MG63 (cell line): ENCODE measurements around the gene GPC6. TPM values are rescaled to one million over a fixed set of nuclear protein-coding genes. Genes with fewer than 3 reads are reported as not detected.

Source experiments
- DNase-seq: peaks from one replicate; pipeline ENCODE4 v3.0.0-alpha.2; 2020
- H3K27me3 ChIP-seq: fragments of 250-450 bp; sonication (Bioruptor Pico); 2 replicates; pipeline ENCODE4 v1.5.1; 2020; ENCODE audit warnings: mild to moderate bottlenecking, moderate library complexity
- H3K36me3 ChIP-seq: fragments of 250-450 bp; sonication (Bioruptor Pico); 2 replicates; pipeline ENCODE4 v1.5.1; 2020; ENCODE audit warnings: mild to moderate bottlenecking, moderate library complexity
- H3K4me3 ChIP-seq: fragments of 250-450 bp; sonication (Bioruptor Pico); 2 replicates; pipeline ENCODE4 v1.5.1; 2020; ENCODE audit warnings: mild to moderate bottlenecking, moderate library complexity
- H3K9me3 ChIP-seq: fragments of 250-450 bp; sonication (Bioruptor Pico); 2 replicates; pipeline ENCODE4 v1.5.1; 2020; ENCODE audit warnings: mild to moderate bottlenecking, moderate library complexity
- total RNA-seq: library from RNA; depleted of rRNA; stranded (reverse); fragments of >200 nt; shearing (Covaris generic); gene quantifications from 2 replicates; pipeline ENCODE4 v1.2.3, GENCODE V29; 2014; ENCODE audit warnings: low replicate concordance

GPC6 gene
- total RNA-seq, 1 experiment from 2014 or later = 4.1 TPM

DNA sequence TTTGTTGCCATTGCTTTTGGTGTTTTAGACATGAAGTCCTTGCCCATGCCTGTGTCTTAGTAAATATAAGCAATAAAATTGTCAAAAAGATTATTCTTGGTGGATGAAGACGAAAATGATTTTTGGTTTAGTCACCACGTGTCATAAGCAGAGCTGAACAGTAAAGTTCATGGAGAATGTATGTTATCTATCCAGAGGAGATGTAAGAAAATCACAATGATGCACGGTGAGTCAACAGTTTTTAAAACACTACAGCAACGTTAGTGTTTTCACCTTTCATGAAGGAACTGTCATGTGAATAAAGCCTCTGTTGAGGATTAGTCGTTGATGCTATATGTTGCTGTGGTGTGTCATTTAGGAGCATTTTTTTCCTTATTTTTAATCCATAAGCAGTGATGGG lies 137.6 kb downstream of the GPC6 start:
- Histone ChIP-seq H3K27me3 (no peaks in the 10 kb centered on the region), H3K9me3 (no peaks in the 10 kb centered on the region), H3K4me3 (no peak overlapping the region), H3K36me3 (no peaks in the 10 kb centered on the region)
- DNase-seq = no peak

DNA sequence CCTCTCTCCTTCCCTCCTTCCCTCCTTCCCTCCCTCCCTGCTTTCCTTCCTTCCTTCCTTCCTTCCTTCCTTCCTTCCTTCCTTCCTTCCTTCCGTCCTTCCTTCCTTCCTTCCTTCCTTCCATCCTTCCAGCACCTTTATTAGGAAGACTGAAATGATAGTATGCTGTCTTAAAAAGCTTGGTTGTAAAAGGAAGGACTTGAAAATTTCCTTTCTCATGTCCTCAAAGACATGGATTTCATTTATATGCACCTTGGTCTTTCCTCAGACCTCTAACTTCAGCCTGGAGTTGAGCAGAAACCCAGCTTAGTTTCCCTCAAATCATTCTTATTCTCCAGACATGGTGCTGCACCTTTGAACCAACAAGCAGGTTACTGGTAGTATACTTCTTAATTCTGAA lies 141.7 kb downstream of the GPC6 start:
- Histone ChIP-seq H3K27me3 (no peaks in the 10 kb centered on the region), H3K36me3 (no peaks in the 10 kb centered on the region), H3K4me3 (no peak overlapping the region), H3K9me3 (no peaks in the 10 kb centered on the region)
- DNase-seq = no peak

DNA sequence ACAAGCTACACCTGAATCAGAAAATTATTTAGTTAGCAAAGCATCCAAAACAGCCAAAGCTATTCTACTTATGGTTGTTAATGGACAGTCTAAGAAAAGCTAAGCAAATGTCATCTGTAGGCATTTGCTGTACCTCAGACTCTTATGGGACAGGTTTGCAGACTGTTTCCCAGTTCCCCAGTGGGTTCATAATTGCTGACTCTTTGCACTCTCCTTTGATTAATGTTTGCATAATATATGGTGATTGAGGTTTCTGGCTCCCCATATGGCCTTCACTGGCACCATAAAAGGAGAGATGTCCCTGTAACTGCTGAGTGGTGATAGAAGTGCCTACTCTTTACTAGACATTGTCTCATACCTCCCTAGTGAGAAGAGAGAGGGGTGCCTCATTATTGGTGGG lies 142.1 kb downstream of the GPC6 start:
- H3K27me3 ChIP-seq = no peaks in the 10 kb centered on the region
- no peak for DNase-seq
- H3K4me3 ChIP-seq = no peak overlapping the region
- no peaks in the 10 kb centered on the region for H3K9me3 ChIP-seq
- H3K36me3 ChIP-seq = no peaks in the 10 kb centered on the region

DNA sequence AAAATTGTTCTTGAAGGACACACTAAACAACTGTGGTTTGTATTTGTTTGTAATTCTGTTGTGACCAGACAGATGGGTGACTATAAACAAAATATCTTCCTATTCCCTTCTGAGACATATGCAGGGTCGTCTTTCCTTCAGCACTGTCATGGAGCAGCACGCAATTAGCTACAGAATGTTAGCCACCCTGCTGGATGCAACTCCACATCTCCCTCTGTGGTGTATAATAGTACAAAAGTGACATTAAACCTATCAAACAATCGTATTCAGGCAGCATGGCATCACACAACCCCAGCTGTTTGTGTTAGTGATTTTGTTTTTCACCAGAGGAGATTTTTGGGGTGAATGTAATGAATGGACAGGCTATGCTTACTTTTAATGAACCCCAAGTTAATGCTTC lies 146.2 kb downstream of the GPC6 start:
- no peak overlapping the region for H3K4me3 ChIP-seq
- no peaks in the 10 kb centered on the region for H3K36me3 ChIP-seq
- no peaks in the 10 kb centered on the region for H3K27me3 ChIP-seq
- H3K9me3 ChIP-seq = no peaks in the 10 kb centered on the region
- no peak for DNase-seq

DNA sequence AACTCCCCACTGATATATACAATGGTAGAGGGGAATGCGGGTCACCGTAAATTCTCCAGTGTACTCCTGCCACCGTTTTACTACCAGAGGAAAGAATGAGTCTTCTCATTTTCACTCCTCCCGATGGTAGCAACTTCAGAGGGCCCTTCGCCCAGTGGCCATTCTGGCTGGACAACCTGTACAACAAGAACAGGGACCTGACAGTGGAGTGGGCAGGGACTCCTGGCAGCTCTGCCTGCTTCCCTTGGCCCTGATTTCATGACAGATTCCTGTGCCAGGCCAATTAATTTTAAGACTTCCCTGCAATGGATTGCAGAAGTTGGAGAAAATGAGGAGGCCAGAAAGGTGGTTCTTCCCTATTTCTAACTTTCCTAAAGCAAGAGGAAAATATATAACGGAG lies 148.9 kb downstream of the GPC6 start:
- H3K36me3 ChIP-seq = no peaks in the 10 kb centered on the region
- H3K27me3 ChIP-seq = no peaks in the 10 kb centered on the region
- no peak for DNase-seq
- no peaks in the 10 kb centered on the region for H3K9me3 ChIP-seq
- no peak overlapping the region for H3K4me3 ChIP-seq

DNA sequence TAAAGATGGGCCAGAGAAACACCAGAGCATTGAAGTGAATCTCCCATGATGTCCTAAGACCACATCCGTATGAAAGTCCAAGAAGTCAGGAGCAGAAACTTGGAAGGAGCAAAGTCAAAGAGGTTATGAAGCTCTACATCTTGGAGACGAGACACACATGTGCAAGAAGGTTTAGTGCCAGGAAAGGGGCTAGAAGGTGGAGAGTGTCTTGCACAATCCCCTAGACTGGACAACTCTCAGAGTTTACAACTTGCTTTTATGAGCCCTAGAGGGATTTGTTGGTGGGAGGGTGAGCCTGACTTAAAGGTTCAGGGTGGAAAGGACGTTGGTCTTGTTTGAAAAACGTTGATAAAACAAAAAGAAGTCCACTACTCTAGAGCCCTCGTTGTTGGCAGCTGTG lies 150.6 kb downstream of the GPC6 start:
- Histone ChIP-seq H3K36me3 (no peaks in the 10 kb centered on the region), H3K27me3 (no peaks in the 10 kb centered on the region), H3K4me3 (no peak overlapping the region), H3K9me3 (no peaks in the 10 kb centered on the region)
- no peak for DNase-seq

DNA sequence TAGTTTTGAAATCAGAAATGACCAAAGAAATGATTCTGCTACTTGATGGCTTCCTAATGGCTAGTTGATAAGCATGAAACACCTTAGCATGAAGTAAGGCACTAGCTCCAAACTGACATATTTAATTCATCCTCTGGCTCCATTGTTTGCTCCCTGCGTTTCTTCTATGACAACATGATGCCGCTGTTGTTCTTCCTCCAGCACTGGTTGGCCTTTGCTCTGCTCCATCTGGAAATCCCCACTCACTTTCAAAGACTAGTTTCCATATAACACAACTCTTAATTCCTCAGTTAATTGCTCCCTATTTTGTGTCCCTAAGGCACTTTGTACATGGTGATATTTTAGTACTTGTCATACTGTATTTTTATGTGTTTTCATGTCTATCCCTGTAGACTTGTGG lies 151.6 kb downstream of the GPC6 start:
- Histone ChIP-seq H3K27me3 (no peaks in the 10 kb centered on the region), H3K9me3 (no peaks in the 10 kb centered on the region), H3K36me3 (no peaks in the 10 kb centered on the region), H3K4me3 (no peak overlapping the region)
- no peak for DNase-seq

DNA sequence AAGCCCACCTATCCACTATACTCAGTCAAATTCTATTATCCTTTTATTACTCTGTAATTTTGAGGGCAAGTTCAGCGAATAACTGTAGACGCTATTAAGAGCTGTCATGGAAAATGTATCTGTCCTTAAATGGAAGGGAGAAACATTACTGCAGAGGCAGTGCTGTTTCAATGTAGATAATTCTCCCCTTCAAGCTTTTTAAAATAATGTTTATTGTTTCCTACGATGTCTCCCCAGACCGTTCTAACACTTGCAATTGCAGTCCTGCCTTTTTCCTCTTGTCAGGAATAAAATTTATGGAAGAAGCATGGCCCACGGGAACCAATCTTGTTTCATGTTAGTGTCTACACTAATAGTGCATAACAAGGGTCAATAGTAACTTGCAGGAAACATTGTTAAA lies 159.5 kb downstream of the GPC6 start:
- H3K4me3 ChIP-seq = no peak overlapping the region
- no peaks in the 10 kb centered on the region for H3K36me3 ChIP-seq
- DNase-seq = no peak
- no peaks in the 10 kb centered on the region for H3K27me3 ChIP-seq
- 0 out of 2 replicates have a peak, but pooled peaks cover 2% of the 10 kb centered on the region for H3K9me3 ChIP-seq

DNA sequence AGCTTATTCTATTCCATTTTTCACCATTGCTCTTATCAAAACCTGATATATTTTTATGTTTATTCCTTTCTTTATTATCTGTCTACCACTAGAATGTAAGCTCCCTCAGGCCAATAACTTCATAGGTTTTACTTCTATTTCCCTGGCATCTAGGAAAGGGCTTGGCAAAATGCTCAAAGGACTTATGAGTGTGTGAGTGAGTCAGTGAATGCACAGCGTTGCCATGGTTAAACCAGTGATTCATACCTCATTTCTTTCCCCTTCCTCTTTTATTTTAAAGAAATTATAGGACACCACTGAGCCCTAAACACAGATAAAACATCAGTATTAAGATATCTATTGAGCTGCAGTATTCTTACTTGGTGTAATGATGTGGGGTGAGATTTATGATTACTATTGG lies 162.1 kb downstream of the GPC6 start:
- H3K27me3 ChIP-seq = no peaks in the 10 kb centered on the region
- H3K36me3 ChIP-seq = no peaks in the 10 kb centered on the region
- H3K9me3 ChIP-seq = 0 out of 2 replicates have a peak, but pooled peaks cover 2% of the 10 kb centered on the region
- DNase-seq = peak; percentile 12
- no peak overlapping the region for H3K4me3 ChIP-seq

DNA sequence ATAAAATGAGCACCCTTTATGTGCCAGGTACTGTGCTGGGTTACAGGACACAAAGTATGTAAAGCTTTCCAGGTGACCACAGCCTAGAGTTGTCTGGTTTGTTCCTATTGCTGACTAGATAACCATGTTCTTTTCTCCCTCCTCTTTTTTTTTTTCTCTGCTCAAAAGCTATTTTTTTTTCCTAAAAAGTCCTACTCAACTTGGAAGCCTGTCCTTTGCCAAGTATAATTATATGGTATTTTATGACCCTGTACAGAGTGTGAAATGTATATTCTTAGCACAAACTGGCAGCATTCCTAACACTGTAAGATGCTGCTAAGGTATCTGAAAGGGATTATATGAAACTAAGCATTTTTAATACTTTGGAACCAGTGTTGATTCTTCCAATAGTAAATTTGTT lies 171.0 kb downstream of the GPC6 start:
- Histone ChIP-seq H3K36me3 (no peaks in the 10 kb centered on the region), H3K9me3 (peaks cover 5% of the 10 kb centered on the region; the same call in 1 of the 2 replicates), H3K4me3 (no peak overlapping the region), H3K27me3 (no peaks in the 10 kb centered on the region)
- DNase-seq = no peak

DNA sequence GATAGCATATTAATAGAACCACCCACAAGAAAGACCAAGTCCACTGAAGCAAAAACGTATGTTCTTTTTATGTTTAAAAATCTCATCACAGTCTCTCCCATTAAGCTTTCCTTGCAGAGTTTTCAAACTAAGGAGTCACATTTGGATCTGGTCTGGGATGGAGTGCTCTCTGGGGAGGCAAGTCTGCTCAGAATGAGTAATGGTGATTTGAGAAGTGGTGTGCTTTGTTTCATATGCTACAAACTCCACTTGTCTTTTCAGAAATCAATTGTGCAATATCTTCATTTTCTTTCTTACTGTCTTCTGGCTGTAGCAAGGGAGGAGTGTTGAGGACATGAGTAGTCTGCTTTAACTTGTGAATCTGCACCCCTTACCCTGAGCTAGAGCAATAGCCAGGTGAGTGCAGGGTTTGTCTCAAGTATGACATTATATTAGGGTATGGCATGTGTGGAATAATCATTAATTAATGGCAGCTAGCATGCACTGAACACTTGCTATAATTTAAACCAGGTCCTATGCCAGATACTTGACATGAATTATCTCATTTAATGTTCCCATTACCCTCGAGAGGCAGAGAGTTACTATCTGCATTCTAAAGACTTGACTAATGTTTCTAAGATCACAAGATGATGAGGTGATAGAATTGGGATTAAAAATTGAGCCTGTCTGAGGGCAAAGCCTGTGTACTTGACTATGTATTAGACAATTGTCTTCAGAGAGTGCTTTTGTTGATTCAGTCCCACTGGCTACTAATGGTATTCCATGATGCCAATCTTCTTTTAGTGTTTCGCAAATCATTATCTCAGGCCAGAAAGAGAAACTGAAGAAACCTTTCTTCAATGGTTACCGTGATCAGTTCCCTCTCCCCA lies 171.8 kb downstream of the GPC6 start:
- H3K36me3 ChIP-seq = no peaks in the 10 kb centered on the region
- H3K27me3 ChIP-seq = no peaks in the 10 kb centered on the region
- peaks cover 5% of the 10 kb centered on the region; the same call in 1 of the 2 replicates for H3K9me3 ChIP-seq
- no peak overlapping the region for H3K4me3 ChIP-seq
- DNase-seq = no peak

DNA sequence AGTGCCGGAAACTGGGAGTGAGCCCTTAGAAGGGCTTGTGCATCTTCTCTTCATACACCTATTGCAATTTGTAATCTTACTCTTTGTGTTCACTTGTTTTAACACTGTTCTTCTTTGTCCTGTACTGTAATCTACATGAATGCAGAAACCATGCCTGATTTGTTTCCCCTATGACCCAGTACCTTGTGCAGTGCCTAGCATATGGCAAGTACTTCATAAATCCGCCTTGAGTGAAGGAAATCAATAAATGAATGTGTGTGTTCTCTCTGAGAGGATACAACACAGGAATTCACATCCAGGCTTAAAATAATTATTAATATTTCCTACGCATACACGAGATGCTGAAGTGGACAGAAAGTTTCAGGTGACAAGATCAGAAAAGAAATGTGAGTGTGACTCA lies 172.6 kb downstream of the GPC6 start:
- no peak for DNase-seq
- Histone ChIP-seq H3K36me3 (no peaks in the 10 kb centered on the region), H3K4me3 (no peak overlapping the region), H3K9me3 (peaks cover 3% of the 10 kb centered on the region; the same call in 1 of the 2 replicates), H3K27me3 (no peaks in the 10 kb centered on the region)

DNA sequence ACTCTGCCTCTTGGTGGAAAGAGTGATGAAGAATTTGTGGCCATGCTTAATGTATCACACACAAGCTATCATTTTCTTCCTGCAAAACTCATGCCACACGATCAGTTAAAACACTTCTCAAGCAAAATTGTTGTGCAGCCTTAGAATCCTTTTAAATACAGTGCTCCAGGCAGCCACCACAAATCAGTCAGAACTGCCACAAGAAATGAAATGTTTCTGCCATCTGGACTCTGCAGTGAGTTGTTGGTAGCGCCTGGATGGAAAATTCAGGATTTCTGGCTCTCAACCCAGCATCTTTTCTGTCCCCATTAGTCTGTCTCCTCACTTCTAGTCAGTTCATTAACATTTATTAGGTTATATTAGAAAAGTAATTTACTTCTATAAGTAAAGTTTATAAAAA lies 179.5 kb downstream of the GPC6 start:
- DNase-seq = no peak
- no peaks in the 10 kb centered on the region for H3K9me3 ChIP-seq
- no peaks in the 10 kb centered on the region for H3K27me3 ChIP-seq
- H3K36me3 ChIP-seq = no peaks in the 10 kb centered on the region
- no peak overlapping the region for H3K4me3 ChIP-seq

DNA sequence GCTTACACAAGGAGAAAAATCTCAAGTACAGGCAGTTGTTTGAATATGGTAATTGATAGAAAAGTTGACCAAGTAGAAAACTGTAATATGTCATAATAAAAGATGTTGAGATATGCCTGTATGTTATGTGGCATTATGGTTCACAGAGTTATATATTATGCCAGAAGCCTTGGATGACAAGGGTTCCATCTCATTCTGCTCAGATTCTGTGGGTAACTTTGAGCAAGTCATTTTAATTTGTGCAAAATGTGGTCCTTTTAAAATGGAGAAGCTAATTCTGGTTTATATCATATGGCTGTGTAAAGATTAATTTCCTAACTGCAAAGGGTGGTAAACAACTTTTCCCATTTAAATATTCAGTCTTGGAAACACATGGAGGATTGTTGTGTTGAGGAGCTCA lies 180.9 kb downstream of the GPC6 start:
- Histone ChIP-seq H3K36me3 (no peaks in the 10 kb centered on the region), H3K4me3 (no peak overlapping the region), H3K27me3 (no peaks in the 10 kb centered on the region), H3K9me3 (no peaks in the 10 kb centered on the region)
- no peak for DNase-seq

DNA sequence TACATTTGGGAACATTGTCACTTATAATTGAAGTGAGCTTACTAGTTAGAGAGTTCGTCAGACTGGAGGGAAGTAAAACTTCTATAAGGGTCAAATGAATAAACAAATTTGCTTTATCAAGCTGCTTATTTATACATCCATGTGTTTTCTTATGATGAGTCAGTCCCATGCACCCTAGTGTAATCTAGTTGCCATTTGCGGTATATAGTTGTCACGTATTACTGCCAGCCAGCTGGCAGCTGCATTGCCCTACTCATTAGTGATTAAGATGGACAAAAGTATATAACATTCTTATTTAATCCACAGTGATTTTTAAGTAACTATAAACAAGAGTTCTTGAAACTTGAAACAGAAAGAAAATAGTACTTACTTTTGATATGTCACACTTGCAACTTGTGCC lies 182.4 kb downstream of the GPC6 start:
- Histone ChIP-seq H3K4me3 (no peak overlapping the region), H3K9me3 (no peaks in the 10 kb centered on the region), H3K27me3 (no peaks in the 10 kb centered on the region), H3K36me3 (no peaks in the 10 kb centered on the region)
- peak; percentile 79 for DNase-seq

DNA sequence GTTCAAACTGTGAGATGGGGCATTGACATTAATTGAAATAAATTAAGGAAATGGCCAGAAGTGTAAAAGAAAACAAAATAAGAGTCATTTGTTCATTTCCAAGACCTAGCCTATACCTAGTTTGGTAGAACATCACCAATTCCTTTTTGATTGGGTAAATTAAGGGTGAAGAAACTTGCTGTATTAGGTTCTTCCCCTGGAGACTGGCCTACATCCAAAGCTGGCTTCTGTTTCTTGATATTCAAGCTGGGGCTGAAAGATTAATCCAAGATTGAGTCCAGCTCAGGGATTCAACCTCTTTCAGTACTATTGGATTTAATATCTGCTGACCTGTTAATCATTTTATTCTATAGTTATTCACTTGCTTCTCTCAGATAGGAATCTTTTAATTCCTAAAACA lies 183.2 kb downstream of the GPC6 start:
- Histone ChIP-seq H3K9me3 (no peaks in the 10 kb centered on the region), H3K36me3 (no peaks in the 10 kb centered on the region), H3K4me3 (no peak overlapping the region), H3K27me3 (no peaks in the 10 kb centered on the region)
- peak; percentile 10 for DNase-seq

DNA sequence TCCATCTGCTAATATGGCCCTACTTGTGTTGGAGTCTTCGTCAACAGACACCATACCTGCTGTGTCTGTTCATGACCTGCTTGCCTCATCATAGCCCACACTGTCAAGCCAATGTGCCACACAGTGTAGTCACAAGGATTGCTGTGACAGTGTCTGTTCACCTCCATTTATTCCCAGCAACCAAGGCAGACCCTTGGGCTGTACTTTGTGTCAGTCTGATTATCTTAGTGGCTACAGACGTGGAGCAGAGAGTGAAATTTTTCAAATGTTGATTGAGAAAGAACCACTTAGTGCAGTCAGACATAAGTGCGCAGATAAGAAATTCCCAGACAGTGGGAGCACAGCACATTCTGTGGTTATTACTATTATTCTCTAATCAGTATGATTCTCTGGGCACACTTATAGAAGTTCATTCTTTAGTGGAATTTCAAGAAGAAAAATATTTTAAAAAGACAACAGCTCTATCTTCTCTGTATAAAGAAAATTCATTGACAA lies 184.6 kb downstream of the GPC6 start:
- H3K4me3 ChIP-seq = no peak overlapping the region
- no peak for DNase-seq
- no peaks in the 10 kb centered on the region for H3K36me3 ChIP-seq
- no peaks in the 10 kb centered on the region for H3K27me3 ChIP-seq
- H3K9me3 ChIP-seq = no peaks in the 10 kb centered on the region

DNA sequence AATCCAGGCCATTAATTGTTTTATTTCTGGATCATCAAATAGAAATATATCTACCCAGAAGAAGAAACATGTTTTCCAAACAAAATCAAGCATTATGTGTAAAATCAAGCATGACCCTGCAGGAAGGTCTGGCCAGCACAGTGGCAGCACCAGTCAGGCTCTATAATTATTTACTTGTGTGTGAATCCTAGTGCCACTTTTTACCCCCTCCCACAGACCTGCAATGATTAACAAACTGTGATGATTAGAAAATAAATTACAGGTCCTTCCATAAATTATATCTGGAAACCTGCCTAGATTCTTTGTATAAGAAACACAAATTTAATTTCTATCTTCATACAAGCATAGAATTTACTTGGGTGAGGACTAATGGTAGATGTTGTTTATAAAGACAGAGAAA lies 186.1 kb downstream of the GPC6 start:
- H3K9me3 ChIP-seq = no peaks in the 10 kb centered on the region
- no peaks in the 10 kb centered on the region for H3K27me3 ChIP-seq
- no peaks in the 10 kb centered on the region for H3K36me3 ChIP-seq
- no peak for DNase-seq
- H3K4me3 ChIP-seq = no peak overlapping the region
